ENCODE measurements around the gene FAM20A.

DNA sequence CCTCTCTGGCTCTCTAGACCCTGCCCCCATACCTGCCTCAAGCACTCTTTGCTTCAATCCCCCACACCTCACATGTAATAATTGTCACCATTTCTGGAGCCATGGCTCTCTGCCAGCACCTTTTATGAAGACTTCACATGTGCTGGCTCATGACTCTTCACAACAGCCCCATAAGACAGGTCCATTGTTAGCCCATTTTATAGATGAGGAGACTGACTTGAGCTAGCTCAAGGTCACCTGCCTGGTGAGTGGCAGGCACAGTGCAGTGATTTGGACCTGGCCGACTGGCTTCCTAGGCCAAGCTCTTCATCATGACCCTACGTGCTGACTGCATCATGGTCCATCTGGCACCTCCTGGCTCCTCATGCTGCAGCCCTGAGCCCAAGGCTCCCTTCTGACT lies 25.0 kb downstream of the FAM20A start:
- TF ChIP-seq CTCF (conservative IDR thresholded peaks at IDR 0.05 in 1 of 2, IDR thresholded peaks at IDR 0.05 in 1 of 2; ENCODE audit: low read depth in 1 of 2, low read length in 2 of 2) = no peak
- TF ChIP-seq EZH2 (IDR thresholded peaks at IDR 0.05; ENCODE audit: low read length, missing control alignments) = no peak

Measured in fibroblast of lung (primary cell).